BE2C (cell line): Measurements from ENCODE around the gene SEPTIN8.

Source experiments
- DNase-seq: peaks from one replicate; pipeline ENCODE4 v3.0.0-alpha.2; 2020
- H3K27me3 ChIP-seq: fragments of 250-450 bp; sonication (Bioruptor Pico); 2 replicates; pipeline ENCODE4 v1.5.1; 2020; ENCODE audit warnings: mild to moderate bottlenecking
- H3K36me3 ChIP-seq: fragments of 250-450 bp; sonication (Bioruptor Pico); 2 replicates; pipeline ENCODE4 v1.5.1; 2020; ENCODE audit warnings: mild to moderate bottlenecking
- H3K4me1 ChIP-seq: fragments of 250-450 bp; sonication (Bioruptor Pico); 2 replicates; pipeline ENCODE4 v1.5.1; 2020
- H3K4me3 ChIP-seq: 2 replicates; pipeline ENCODE4 v1.5.1; 2011; ENCODE audit warnings: low read depth, low read length
- H3K9me3 ChIP-seq: fragments of 250-450 bp; sonication (Bioruptor Pico); 2 replicates; pipeline ENCODE4 v1.5.1; 2020
- TF ChIP-seq, protein P1 (sequence below): IDR thresholded peaks from 2 replicates; pipeline ENCODE4 v1.5.1; 2012; ENCODE audit warnings: mild to moderate bottlenecking, low read depth, low read length

SEPTIN8 gene

DNA sequence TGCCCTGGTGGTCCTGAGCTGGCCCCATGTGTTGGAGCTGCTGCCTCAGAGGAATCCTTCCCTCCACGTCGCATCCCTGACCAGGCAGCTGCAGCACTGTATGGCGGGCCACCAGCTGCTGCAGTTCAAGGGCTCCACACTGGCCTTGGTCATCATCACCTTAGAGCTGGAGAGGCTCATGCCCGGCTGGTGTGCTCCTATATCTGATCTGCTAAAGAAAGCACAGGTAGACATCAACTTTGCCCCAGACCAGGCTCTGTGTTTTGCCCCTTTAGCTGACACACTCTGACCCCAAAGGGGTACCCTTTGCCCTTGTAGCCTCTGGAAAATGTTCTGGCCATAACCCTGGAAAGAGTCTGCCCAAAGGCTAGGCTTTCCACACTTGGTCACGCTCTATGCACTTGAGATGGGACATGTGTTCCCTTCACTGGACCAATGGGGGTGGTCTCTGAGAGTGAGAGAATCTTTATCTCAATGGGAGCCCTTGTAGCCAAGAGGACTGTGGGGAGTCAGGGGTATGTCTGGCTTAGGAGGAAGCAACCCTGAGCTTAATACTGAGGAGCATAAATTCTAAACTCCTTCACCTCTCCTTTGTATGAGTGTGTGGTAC, 25.0 kb downstream of the SEPTIN8 start:
- H3K36me3 ChIP-seq = no peaks in the 10 kb centered on the region
- H3K4me1 ChIP-seq = no peaks in the 10 kb centered on the region
- no peak for DNase-seq
- TF ChIP-seq, protein P1, sequence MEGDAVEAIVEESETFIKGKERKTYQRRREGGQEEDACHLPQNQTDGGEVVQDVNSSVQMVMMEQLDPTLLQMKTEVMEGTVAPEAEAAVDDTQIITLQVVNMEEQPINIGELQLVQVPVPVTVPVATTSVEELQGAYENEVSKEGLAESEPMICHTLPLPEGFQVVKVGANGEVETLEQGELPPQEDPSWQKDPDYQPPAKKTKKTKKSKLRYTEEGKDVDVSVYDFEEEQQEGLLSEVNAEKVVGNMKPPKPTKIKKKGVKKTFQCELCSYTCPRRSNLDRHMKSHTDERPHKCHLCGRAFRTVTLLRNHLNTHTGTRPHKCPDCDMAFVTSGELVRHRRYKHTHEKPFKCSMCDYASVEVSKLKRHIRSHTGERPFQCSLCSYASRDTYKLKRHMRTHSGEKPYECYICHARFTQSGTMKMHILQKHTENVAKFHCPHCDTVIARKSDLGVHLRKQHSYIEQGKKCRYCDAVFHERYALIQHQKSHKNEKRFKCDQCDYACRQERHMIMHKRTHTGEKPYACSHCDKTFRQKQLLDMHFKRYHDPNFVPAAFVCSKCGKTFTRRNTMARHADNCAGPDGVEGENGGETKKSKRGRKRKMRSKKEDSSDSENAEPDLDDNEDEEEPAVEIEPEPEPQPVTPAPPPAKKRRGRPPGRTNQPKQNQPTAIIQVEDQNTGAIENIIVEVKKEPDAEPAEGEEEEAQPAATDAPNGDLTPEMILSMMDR = no peak
- no peak overlapping the region for H3K4me3 ChIP-seq
- no peaks in the 10 kb centered on the region for H3K27me3 ChIP-seq
- H3K9me3 ChIP-seq = no peaks in the 10 kb centered on the region

DNA sequence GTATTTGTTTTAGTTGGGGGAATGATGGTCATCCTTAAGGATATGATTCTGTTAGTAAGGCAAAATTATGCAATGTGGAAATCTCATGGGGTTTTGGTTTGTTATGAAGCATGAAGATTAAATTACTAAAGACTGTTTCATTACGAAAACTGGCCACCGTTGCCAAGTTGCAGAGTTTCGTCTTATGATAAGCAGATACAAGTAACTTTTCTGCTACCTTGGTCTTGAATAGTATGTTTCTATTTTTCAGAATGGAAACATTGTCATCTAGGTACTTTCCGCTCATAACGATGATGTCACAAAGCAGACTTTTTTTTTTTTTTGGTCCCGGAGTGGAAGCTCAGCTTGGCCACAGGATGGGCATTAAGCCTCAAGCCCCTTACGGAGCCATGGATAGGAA, 25.6 kb downstream of the SEPTIN8 start:
- H3K4me1 ChIP-seq = no peaks in the 10 kb centered on the region
- no peaks in the 10 kb centered on the region for H3K27me3 ChIP-seq
- TF ChIP-seq, protein P1 = no peak
- no peak overlapping the region for H3K4me3 ChIP-seq
- H3K9me3 ChIP-seq = no peaks in the 10 kb centered on the region
- no peaks in the 10 kb centered on the region for H3K36me3 ChIP-seq
- DNase-seq = no peak

DNA sequence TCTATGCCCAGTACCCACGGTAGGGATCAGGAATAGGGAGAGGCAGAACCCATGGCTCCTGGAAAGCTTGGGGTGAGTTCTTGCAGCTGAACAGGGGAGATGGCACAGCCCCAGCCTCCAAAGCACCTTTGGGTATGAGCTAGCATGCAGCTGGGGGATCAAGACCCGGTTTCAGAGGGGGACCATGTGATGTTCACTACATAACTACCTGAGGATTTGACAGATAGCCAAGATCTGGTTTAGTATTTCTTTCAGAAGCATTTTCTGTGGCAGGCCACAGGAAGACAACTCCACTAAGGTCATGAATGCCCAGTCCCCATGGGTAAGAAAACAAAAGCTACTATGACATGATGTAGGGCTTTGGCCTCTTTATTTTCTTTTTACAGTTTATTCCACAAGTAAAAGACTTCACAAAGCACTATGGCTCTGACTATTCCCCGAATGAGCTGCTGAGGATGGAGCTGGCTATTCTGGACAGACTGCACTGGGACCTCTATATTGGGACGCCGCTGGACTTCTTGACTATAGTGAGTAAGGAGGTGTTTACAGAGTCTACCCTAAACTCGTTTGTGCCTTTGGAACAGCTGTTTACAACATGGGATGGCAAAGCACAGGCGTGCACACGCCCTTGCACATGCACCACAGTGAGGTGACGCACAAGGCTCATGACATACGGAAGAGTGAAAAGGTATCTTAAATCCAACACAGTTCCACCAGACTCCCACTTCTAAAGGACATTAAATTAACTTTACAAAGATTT, 26.4 kb downstream of the SEPTIN8 start:
- H3K36me3 ChIP-seq = no peaks in the 10 kb centered on the region

DNA sequence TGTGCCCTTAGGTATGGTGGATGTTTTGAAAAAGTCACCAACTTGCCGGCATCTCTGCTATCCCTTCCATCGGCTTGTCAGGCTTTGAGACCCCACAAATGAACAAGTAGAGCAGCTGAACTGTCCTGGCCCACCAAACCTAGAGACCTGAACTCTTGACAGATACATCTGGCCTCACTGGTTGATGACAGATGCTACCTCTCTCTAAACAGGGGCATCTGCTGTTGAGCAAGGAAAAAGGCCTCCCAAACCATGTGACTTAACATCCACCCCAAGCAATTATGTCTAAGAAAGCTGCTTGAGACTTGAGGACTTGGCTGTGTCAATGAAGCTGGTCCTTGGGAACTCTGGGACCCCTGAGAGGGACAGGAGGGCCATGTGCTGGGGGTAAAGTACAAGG, 27.5 kb downstream of the SEPTIN8 start:
- H3K4me1 ChIP-seq = no peaks in the 10 kb centered on the region
- TF ChIP-seq, protein P1 = no peak
- H3K27me3 ChIP-seq = no peaks in the 10 kb centered on the region; the same call in 1 of the 2 replicates
- H3K9me3 ChIP-seq = no peaks in the 10 kb centered on the region
- H3K4me3 ChIP-seq = no peak overlapping the region
- no peak for DNase-seq
- H3K36me3 ChIP-seq = no peaks in the 10 kb centered on the region

More for the DNA sequence above, 26.4 kb downstream of the SEPTIN8 start:
- Histone ChIP-seq H3K4me1 (no peaks in the 10 kb centered on the region), H3K9me3 (no peaks in the 10 kb centered on the region), H3K4me3 (no peak overlapping the region), H3K27me3 (no peaks in the 10 kb centered on the region; the same call in 1 of the 2 replicates)
- TF ChIP-seq, protein P1 = no peak
- DNase-seq = no peak

DNA sequence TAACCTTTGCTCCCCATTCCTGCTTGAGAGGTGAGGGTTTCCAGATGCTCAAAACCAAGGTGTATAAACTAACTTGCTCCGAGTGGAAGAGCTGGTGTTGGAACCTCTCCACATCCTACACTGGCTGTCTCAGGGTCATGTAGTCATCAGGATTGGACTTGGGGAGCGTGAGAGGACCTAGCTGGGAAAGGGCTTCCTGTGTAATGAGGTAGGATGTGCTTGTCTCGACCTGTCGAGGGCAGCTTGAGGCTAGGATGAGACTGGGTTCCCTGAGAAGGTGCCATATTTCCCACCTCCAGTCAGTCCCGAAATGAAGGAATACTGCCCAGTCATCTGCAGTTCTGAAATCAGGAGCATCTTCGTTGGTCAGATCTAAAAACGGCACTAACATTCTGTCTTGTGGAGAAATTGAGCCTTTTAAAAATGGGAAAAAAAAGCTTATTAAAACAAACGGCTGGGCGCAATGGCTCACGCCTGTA, 28.5 kb downstream of the SEPTIN8 start:
- Histone ChIP-seq H3K9me3 (no peaks in the 10 kb centered on the region), H3K27me3 (no peaks in the 10 kb centered on the region; the same call in 1 of the 2 replicates), H3K4me3 (no peak overlapping the region), H3K36me3 (no peaks in the 10 kb centered on the region), H3K4me1 (no peaks in the 10 kb centered on the region)
- no peak for DNase-seq
- TF ChIP-seq, protein P1 = no peak
